Brain microvascular endothelial cell (primary cell): ENCODE results near the gene SPATA32.

Experiments used
- DNase-seq: peaks from one replicate; pipeline ENCODE4 v3.0.0-alpha.2; 2020
- H3K27ac ChIP-seq: fragments of 250-450 bp; sonication (Bioruptor Pico); 2 replicates; pipeline ENCODE4 v1.5.1; 2020; ENCODE audit warnings: mild to moderate bottlenecking, moderate library complexity
- H3K27me3 ChIP-seq: fragments of 250-450 bp; sonication (Bioruptor Pico); replicated peaks from 2 replicates; pipeline ENCODE4 v1.5.1; 2020; ENCODE audit warnings: mild to moderate bottlenecking
- H3K36me3 ChIP-seq: fragments of 250-450 bp; sonication (Bioruptor Pico); replicated peaks from 2 replicates; pipeline ENCODE4 v1.5.1; 2020; ENCODE audit warnings: mild to moderate bottlenecking
- H3K4me3 ChIP-seq: 2 replicates; pipeline ENCODE4 v1.5.1; 2011; ENCODE audit warnings: low read depth, mild to moderate bottlenecking, control low read depth, low read length, moderate library complexity
- CTCF ChIP-seq: IDR thresholded peaks from 2 replicates; pipeline ENCODE4 v1.5.1; 2011; ENCODE audit warnings: low read depth, mild to moderate bottlenecking, moderate library complexity, low read length, control low read depth, inconsistent platforms; ENCODE audit errors: missing control alignments
- in situ Hi-C: cut with HindIII; loops from 2 replicates; pipeline ENCODE4 v1.10.0; 2017; ENCODE audit warnings: low sequenced_read_pairs, low pct_ligation_motif_present

SPATA32 gene

GRCh38 chr17:45233423-45233924, 28.4 kb downstream of the SPATA32 start:
- Histone ChIP-seq H3K4me3 (no peak overlapping the region), H3K27ac (no peak overlapping the region), H3K27me3 (no peaks in the 10 kb centered on the region), H3K36me3 (no peaks in the 10 kb centered on the region)
- no peak for TF ChIP-seq CTCF
- DNase-seq: no peak
- in situ Hi-C loops: no loop called here

- in situ Hi-C loops: no loop called here
- Histone ChIP-seq H3K27me3 (no peaks in the 10 kb centered on the region), H3K36me3 (no peaks in the 10 kb centered on the region), H3K27ac (no peak overlapping the region), H3K4me3 (no peak overlapping the region)
- no peak for DNase-seq
- TF ChIP-seq CTCF: no peak
These were observed 29.1 kb downstream of the SPATA32 start for GRCh38 chr17:45232514-45233422.

- TF ChIP-seq CTCF: peak; percentile 62
- in situ Hi-C loops: no loop called here
- Histone ChIP-seq H3K36me3 (no peaks in the 10 kb centered on the region), H3K27me3 (no peaks in the 10 kb centered on the region), H3K27ac (no peak overlapping the region), H3K4me3 (no peak overlapping the region)
- no peak for DNase-seq
These were observed 30.3 kb downstream of the SPATA32 start for GRCh38 chr17:45231481-45232116.

- no peak for DNase-seq
- no peak overlapping the region for H3K4me3 ChIP-seq
- no peaks in the 10 kb centered on the region for H3K36me3 ChIP-seq
- no peak for TF ChIP-seq CTCF
- in situ Hi-C loops: no loop called here
- no peak overlapping the region for H3K27ac ChIP-seq
- no peaks in the 10 kb centered on the region for H3K27me3 ChIP-seq
These were observed 31.0 kb downstream of the SPATA32 start for GRCh38 chr17:45230787-45231480.

- H3K27ac ChIP-seq: no peak overlapping the region
- TF ChIP-seq CTCF: no peak
- in situ Hi-C loops: no loop called here
- no peaks in the 10 kb centered on the region for H3K27me3 ChIP-seq
- H3K36me3 ChIP-seq: no peaks in the 10 kb centered on the region
- no peak overlapping the region for H3K4me3 ChIP-seq
- no peak for DNase-seq
These were observed 31.5 kb downstream of the SPATA32 start for GRCh38 chr17:45230410-45230786.
